SK-N-SH (cell line): Measurements from ENCODE around the gene GNG13. TPM values are rescaled to one million over a fixed set of nuclear protein-coding genes. Genes with fewer than 3 reads are reported as not detected.
"Not testable (repeated sequence)": the region's sequence is repeated elsewhere in the genome, so short reads cannot be mapped to it uniquely, and the experiment has no call there.

Experiments
- CTCF ChIA-PET: fragments of 300-600, 350-600 bp; formaldehyde crosslinking; extraction: SDS; loops from one replicate; lab custom pipeline; 2021; lab: Yijun Ruan, JAX
- POLR2A ChIA-PET: fragments of 350-600 bp; sonication (Branson Sonifier 250); formaldehyde crosslinking; extraction: SDS; loops from one replicate; lab custom pipeline; 2020; ENCODE audit warnings: antibody characterized with exemption, inconsistent platforms; lab: Yijun Ruan, JAX
- DNase-seq: peaks from one replicate; pipeline ENCODE4 v3.0.0; 2012
- H2AFZ ChIP-seq: fragments of 200-600 bp; sonication (generic); 2 replicates; pipeline ENCODE4 v1.8.1; 2016; ENCODE audit warnings: antibody characterized with exemption, mild to moderate bottlenecking, low read depth
- H3F3A ChIP-seq: fragments of 200-600 bp; sonication (generic); replicated peaks from 2 replicates; pipeline ENCODE3; 2016; ENCODE audit warnings: antibody characterized with exemption, mild to moderate bottlenecking; ENCODE audit not compliant: insufficient read depth
- H3K27ac ChIP-seq, 2 experiments: fragments of 200-500 bp in 1 of 2; fragments of 200-600 bp in 1 of 2; sonication (Bioruptor generic) in 1 of 2; sonication (generic), shearing (Covaris generic) in 1 of 2; 2 replicates each; pipeline versions ENCODE4 v1.5.1 to v1.6.1; 2014 to 2016; ENCODE audit warnings: low read depth in 2 of 2, inconsistent platforms in 1 of 2, low read length in 1 of 2, mild to moderate bottlenecking in 1 of 2, mixed read lengths in 1 of 2
- H3K27me3 ChIP-seq: fragments of 200-600 bp; sonication (generic), shearing (Covaris generic); 2 replicates; pipeline ENCODE4 v1.6.1; 2016; ENCODE audit warnings: mixed run types; ENCODE audit not compliant: insufficient read depth
- H3K36me3 ChIP-seq, 2 experiments: fragments of 200-500 bp in 1 of 2; fragments of 200-600 bp in 1 of 2; sonication (Bioruptor generic) in 1 of 2; sonication (generic) in 1 of 2; replicated peaks in 1 of 2; 2 replicates each; pipeline versions ENCODE3 to v1.5.1; 2014 to 2016; ENCODE audit warnings: low read length in 1 of 2, mild to moderate bottlenecking in 1 of 2; ENCODE audit not compliant: insufficient read depth in 2 of 2, control insufficient read depth in 1 of 2
- H3K4me1 ChIP-seq, 2 experiments: fragments of 200-500 bp in 1 of 2; fragments of 200-600 bp in 1 of 2; sonication (Bioruptor generic) in 1 of 2; sonication (generic), shearing (Covaris generic) in 1 of 2; 2 replicates each; pipeline versions ENCODE4 v1.5.1 to v1.6.1; 2014 to 2016; ENCODE audit warnings: low read depth in 1 of 2, low read length in 1 of 2, mixed run types in 1 of 2; ENCODE audit not compliant: insufficient read depth in 2 of 2, control insufficient read depth in 1 of 2
- H3K4me2 ChIP-seq: fragments of 200-600 bp; sonication (generic), shearing (Covaris generic); 2 replicates; pipeline ENCODE4 v1.6.1; 2017; ENCODE audit warnings: mixed run types
- H3K4me3 ChIP-seq, 2 experiments: fragments of 200-500 bp in 1 of 2; fragments of 200-600 bp in 1 of 2; sonication (Bioruptor generic) in 1 of 2; sonication (generic), shearing (Covaris generic) in 1 of 2; 2 replicates each; pipeline versions ENCODE4 v1.5.1 to v1.8.1; 2014 to 2016; ENCODE audit warnings: low read depth in 2 of 2, inconsistent platforms in 1 of 2, low read length in 1 of 2, mild to moderate bottlenecking in 1 of 2, mixed read lengths in 1 of 2, moderate library complexity in 1 of 2
- H3K79me2 ChIP-seq: fragments of 200-600 bp; sonication (generic); 2 replicates; pipeline ENCODE4 v1.8.1; 2017; ENCODE audit warnings: mild to moderate bottlenecking; ENCODE audit not compliant: insufficient read depth
- H3K9ac ChIP-seq: fragments of 200-600 bp; sonication (generic); 2 replicates; pipeline ENCODE4 v1.6.1; 2017; ENCODE audit warnings: mixed run types
- H3K9me2 ChIP-seq: fragments of 200-600 bp; sonication (generic); 2 replicates; pipeline ENCODE4 v1.6.1; 2017; ENCODE audit warnings: mixed run types
- H3K9me3 ChIP-seq: fragments of 200-600 bp; sonication (generic); 2 replicates; pipeline ENCODE4 v1.6.1; 2017; ENCODE audit warnings: mixed run types, mild to moderate bottlenecking, moderate library complexity
- H4K20me1 ChIP-seq: fragments of 200-600 bp; sonication (generic); 2 replicates; pipeline ENCODE4 v1.6.1; 2017; ENCODE audit warnings: mild to moderate bottlenecking, mixed run types; ENCODE audit not compliant: insufficient read depth
- CHD2 ChIP-seq: fragments of 150-350 bp; IDR thresholded peaks from 2 replicates; pipeline ENCODE4 v1.6.1; 2018; ENCODE audit warnings: low read length; ENCODE audit not compliant: partially characterized antibody
- ELF1 ChIP-seq: IDR thresholded peaks from 2 replicates; pipeline ENCODE4 v1.4.0; 2012
- EP300 ChIP-seq, 2 experiments: IDR thresholded peaks; 2 replicates each; pipeline versions ENCODE4 v1.4.0 to v1.6.1; 2012; ENCODE audit warnings: borderline replicate concordance in 1 of 2, low read depth in 1 of 2, low read length in 1 of 2
- EZH2phosphoT487 ChIP-seq: fragments of 200-600 bp; sonication (generic); IDR thresholded peaks from 2 replicates; pipeline ENCODE4 v1.6.1; 2017; ENCODE audit warnings: low read depth, mixed run types, mild to moderate bottlenecking, antibody characterized with exemption, moderate library complexity, borderline replicate concordance
- FOSL2 ChIP-seq: IDR thresholded peaks from 2 replicates; pipeline ENCODE4 v1.4.0; 2012; ENCODE audit warnings: low read depth, mild to moderate bottlenecking, moderate library complexity, borderline replicate concordance
- FOXJ3 ChIP-seq: sonication (generic); formaldehyde crosslinking; IDR thresholded peaks from 2 replicates; pipeline ENCODE4 v1.5.1; 2020; ENCODE audit warnings: mild to moderate bottlenecking, missing genetic modification reagents
- GABPA ChIP-seq: IDR thresholded peaks from 2 replicates; pipeline ENCODE4 v1.4.0; 2012; ENCODE audit warnings: low read depth, mild to moderate bottlenecking
- GATA2 ChIP-seq: sonication (generic); formaldehyde crosslinking; IDR thresholded peaks from 2 replicates; pipeline ENCODE4 v1.5.0; 2020; ENCODE audit warnings: mild to moderate bottlenecking, missing genetic modification reagents
- MEF2A ChIP-seq: IDR thresholded peaks from 2 replicates; pipeline ENCODE4 v1.4.0; 2012; ENCODE audit warnings: low read depth, borderline replicate concordance
- MXI1 ChIP-seq: IDR thresholded peaks from 2 replicates; pipeline ENCODE4 v1.6.1; 2012; ENCODE audit warnings: mild to moderate bottlenecking, low read depth, low read length, improper control_type of control experiment
- NRF1 ChIP-seq: IDR thresholded peaks from 2 replicates; pipeline ENCODE4 v1.6.1; 2012; ENCODE audit warnings: low read depth, mild to moderate bottlenecking, low read length
- POLR2AphosphoS5 ChIP-seq: IDR thresholded peaks from 2 replicates; pipeline ENCODE4 v1.6.1; 2012; ENCODE audit warnings: low read depth, low read length
- RAD21 ChIP-seq: IDR thresholded peaks from 2 replicates; pipeline ENCODE4 v1.6.1; 2012; ENCODE audit warnings: mild to moderate bottlenecking, low read length
- RCOR1 ChIP-seq: fragments of 150-350 bp; IDR thresholded peaks from 2 replicates; pipeline ENCODE4 v1.6.1; 2017; ENCODE audit warnings: antibody characterized with exemption, low read length
- RXRA ChIP-seq: IDR thresholded peaks from 2 replicates; pipeline ENCODE4 v1.4.0; 2012; ENCODE audit warnings: low read depth, mild to moderate bottlenecking, borderline replicate concordance
- SIN3A ChIP-seq: IDR thresholded peaks from 2 replicates; pipeline ENCODE4 v1.6.1; 2012; ENCODE audit warnings: low read depth, mild to moderate bottlenecking, low read length, moderate library complexity, borderline replicate concordance
- SMC3 ChIP-seq: IDR thresholded peaks from 2 replicates; pipeline ENCODE4 v1.6.1; 2012; ENCODE audit warnings: low read depth, low read length, improper control_type of control experiment
- TAF1 ChIP-seq: IDR thresholded peaks from 2 replicates; pipeline ENCODE4 v1.6.1; 2012; ENCODE audit warnings: low read depth, mild to moderate bottlenecking, low read length, moderate library complexity, borderline replicate concordance
- TCF12 ChIP-seq: IDR thresholded peaks from 2 replicates; pipeline ENCODE4 v1.4.0; 2012
- WGBS: methylation state at CpG from one replicate; pipeline ENCODE4 v1.1.6; 2017; ENCODE audit warnings: low lambda C conversion rate; 5-methylcytosine and 5-hydroxymethylcytosine counted together
- polyA plus RNA-seq, 3 experiments: library from polyadenylated mRNA; depleted of rRNA; stranded (reverse); fragments of >200 nt; gene quantifications; 2 replicates each; pipeline ENCODE4 v1.2.3, GENCODE V29; 2012
- TF ChIP-seq, protein P1 (sequence below): IDR thresholded peaks from 2 replicates; pipeline ENCODE4; 2012
- TF ChIP-seq, protein P2 (sequence below): IDR thresholded peaks from 2 replicates; pipeline ENCODE4 v1.4.0; 2012; ENCODE audit warnings: low read depth, borderline replicate concordance
- TF ChIP-seq, protein P3 (sequence below): IDR thresholded peaks from 2 replicates; pipeline ENCODE4 v1.4.0; 2012; ENCODE audit warnings: low read depth, borderline replicate concordance

The GNG13 gene
- polyA plus RNA-seq, 1 of the 3 experiments (the other 2 are of a cell fraction) = not detected

DNA sequence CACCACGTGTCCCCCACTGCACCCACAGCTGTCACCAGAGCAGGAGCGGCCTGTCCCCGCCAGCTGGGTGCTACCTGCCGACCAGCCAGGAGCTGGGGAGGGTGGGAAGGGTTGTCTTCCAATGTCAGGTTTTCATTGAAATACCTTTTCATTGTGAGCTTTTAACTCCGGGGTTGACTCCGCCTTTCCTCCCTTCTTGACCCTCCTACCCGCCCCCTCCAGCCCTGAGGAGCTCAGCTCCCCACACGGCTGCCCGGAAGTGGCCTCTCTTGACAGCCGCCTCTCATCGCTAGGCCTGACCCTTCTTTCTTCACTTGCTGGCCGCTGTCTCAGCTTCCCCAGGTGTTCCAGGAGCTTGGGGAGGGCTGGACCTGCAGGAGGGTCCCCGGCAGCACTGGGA lies 21.2 kb upstream of the GNG13 start:
- Histone ChIP-seq H3K9me3 (no peaks in the 10 kb centered on the region), H3K9ac (no peak overlapping the region), H3K79me2 (no peaks in the 10 kb centered on the region), H3K4me2 (no peak overlapping the region), H3K27me3 (peaks cover 62% of the 10 kb centered on the region), H3K4me1 (peaks cover 0 to 5% of the 10 kb centered on the region in 2 experiments; a peak in 2 of 4 replicates), H3K36me3 (no peaks in the 10 kb centered on the region), H3K9me2 (no peaks in the 10 kb centered on the region), H3F3A (no peaks in the 10 kb centered on the region), H2AFZ (no peak overlapping the region), H3K4me3 (no peak overlapping the region), H3K27ac (no peak overlapping the region), H4K20me1 (no peaks in the 10 kb centered on the region)
- TF ChIP-seq, protein P1, sequence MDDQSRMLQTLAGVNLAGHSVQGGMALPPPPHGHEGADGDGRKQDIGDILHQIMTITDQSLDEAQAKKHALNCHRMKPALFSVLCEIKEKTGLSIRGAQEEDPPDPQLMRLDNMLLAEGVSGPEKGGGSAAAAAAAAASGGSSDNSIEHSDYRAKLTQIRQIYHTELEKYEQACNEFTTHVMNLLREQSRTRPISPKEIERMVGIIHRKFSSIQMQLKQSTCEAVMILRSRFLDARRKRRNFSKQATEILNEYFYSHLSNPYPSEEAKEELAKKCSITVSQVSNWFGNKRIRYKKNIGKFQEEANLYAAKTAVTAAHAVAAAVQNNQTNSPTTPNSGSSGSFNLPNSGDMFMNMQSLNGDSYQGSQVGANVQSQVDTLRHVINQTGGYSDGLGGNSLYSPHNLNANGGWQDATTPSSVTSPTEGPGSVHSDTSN = no peak
- TF ChIP-seq TAF1 (no peak), MXI1 (no peak)
- 61% methylated on average over 12 of the region's 13 CpGs for WGBS
- POLR2A ChIA-PET = no interaction called here
- DNase-seq = no peak
- CTCF ChIA-PET = interaction anchor here (0.8 to 1.2 kb wide), 3 partner anchors 231 to 282 kb away, joined by 3 read pairs; no protein-coding TSS in a partner anchor

DNA sequence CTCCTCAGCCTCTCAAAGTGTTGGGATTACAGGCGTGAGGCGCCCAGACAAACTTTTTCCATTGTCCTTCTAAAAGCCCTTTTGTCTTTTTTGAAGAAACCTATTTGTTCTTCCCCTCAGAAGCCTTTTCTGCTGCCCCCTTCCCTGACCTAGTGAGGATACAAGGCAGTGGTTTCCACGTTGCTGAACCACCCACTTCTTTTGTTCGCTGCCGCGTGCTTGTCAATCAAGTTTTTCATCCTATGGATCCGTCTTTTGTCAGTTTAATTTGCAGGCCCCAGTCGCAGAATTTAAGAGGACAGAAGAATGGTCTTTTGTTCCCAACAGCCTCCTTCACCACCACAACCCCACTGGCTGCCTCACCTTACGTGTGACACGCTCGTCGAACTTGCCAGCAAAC lies 20.2 kb upstream of the GNG13 start:
- no peak overlapping the region for H3K4me2 ChIP-seq
- H3K4me3 ChIP-seq = no peak overlapping the region
- 71% methylated on average over 12 of the region's 12 CpGs for WGBS
- ChIA-PET POLR2A (no interaction called here), CTCF (interaction anchor here (10.1 kb wide), 1 partner anchor 236 kb away, joined by 61 read pairs; no protein-coding TSS in a partner anchor)
- no peaks in the 10 kb centered on the region for H3K36me3 ChIP-seq
- H3K9me3 ChIP-seq = no peaks in the 10 kb centered on the region
- H2AFZ ChIP-seq = no peak overlapping the region
- TF ChIP-seq SIN3A (no peak), RCOR1 (no peak), NRF1 (no peak), MEF2A (no peak), FOXJ3 (CRISPR knock-in tag) (no peak), ELF1 (no peak), POLR2AphosphoS5 (no peak), SMC3 (no peak), GABPA (no peak), CHD2 (no peak), TCF12 (no peak), RAD21 (no peak), GATA2 (CRISPR knock-in tag) (no peak), EZH2phosphoT487 (no peak), RXRA (no peak), FOSL2 (no peak), EP300 (IDR thresholded peaks at IDR 0.05; ENCODE audit: borderline replicate concordance in 1 of 2, low read depth in 1 of 2, low read length in 1 of 2) (no peak)
- TF ChIP-seq, protein P2, sequence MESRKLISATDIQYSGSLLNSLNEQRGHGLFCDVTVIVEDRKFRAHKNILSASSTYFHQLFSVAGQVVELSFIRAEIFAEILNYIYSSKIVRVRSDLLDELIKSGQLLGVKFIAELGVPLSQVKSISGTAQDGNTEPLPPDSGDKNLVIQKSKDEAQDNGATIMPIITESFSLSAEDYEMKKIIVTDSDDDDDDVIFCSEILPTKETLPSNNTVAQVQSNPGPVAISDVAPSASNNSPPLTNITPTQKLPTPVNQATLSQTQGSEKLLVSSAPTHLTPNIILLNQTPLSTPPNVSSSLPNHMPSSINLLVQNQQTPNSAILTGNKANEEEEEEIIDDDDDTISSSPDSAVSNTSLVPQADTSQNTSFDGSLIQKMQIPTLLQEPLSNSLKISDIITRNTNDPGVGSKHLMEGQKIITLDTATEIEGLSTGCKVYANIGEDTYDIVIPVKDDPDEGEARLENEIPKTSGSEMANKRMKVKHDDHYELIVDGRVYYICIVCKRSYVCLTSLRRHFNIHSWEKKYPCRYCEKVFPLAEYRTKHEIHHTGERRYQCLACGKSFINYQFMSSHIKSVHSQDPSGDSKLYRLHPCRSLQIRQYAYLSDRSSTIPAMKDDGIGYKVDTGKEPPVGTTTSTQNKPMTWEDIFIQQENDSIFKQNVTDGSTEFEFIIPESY = no peak
- TF ChIP-seq, protein P3, sequence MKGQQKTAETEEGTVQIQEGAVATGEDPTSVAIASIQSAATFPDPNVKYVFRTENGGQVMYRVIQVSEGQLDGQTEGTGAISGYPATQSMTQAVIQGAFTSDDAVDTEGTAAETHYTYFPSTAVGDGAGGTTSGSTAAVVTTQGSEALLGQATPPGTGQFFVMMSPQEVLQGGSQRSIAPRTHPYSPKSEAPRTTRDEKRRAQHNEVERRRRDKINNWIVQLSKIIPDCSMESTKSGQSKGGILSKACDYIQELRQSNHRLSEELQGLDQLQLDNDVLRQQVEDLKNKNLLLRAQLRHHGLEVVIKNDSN = no peak
- DNase-seq = no peak
- H4K20me1 ChIP-seq = no peaks in the 10 kb centered on the region
- no peaks in the 10 kb centered on the region for H3K79me2 ChIP-seq
- no peak overlapping the region for H3K9ac ChIP-seq
- H3K27me3 ChIP-seq = peaks cover 56% of the 10 kb centered on the region
- H3K9me2 ChIP-seq = no peaks in the 10 kb centered on the region
- H3K4me1 ChIP-seq = peaks cover 0 to 5% of the 10 kb centered on the region in 2 experiments; a peak in 2 of 4 replicates
- no peak overlapping the region for H3K27ac ChIP-seq
- H3F3A ChIP-seq = no peaks in the 10 kb centered on the region

DNA sequence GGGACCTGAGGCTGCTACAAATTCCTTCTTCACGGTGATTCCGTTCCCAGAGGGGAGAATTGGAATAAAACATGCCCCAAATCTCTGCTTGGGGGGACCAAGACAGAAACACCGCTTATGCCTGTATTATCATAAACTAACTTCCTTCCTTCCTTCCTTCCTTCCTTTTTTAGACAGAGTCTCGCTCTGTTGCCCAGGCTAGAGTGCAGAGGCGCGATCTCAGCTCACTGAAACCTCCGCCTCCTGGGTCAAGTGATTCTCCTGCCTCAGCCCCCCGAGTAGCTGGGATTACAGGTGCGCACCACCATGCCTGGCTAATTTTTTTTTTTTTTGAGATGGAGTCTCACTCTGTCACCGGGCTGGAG lies 19.5 kb upstream of the GNG13 start:
- WGBS = 46% methylated on average over 10 of the region's 10 CpGs
- H3K4me1 ChIP-seq, H3K27ac ChIP-seq, H4K20me1 ChIP-seq, H3K36me3 ChIP-seq, H3F3A ChIP-seq, H3K9me2 ChIP-seq, H3K9ac ChIP-seq, H3K4me3 ChIP-seq, H3K79me2 ChIP-seq, DNase-seq, H2AFZ ChIP-seq, H3K9me3 ChIP-seq, H3K4me2 ChIP-seq: not testable (repeated sequence)
- H3K27me3 ChIP-seq = peaks cover 49% of the 10 kb centered on the region
- ChIA-PET CTCF (interaction anchor here (0.6 to 10.1 kb wide), 2 partner anchors 210 to 236 kb away, joined by 3 to 61 read pairs; no protein-coding TSS in a partner anchor), POLR2A (interaction anchor here (0.7 kb wide), 1 partner anchor 9 kb away, joined by 4 read pairs; no protein-coding TSS in a partner anchor)
